Mesothelial cell of epicardium (in vitro differentiated cells): ENCODE data around the gene OR6S1. TPM values are rescaled to one million over a fixed set of nuclear protein-coding genes. Genes with fewer than 3 reads are reported as not detected.
A peak's percentile ranks its signal among the peaks of the same experiment; 100 is the strongest.
"Not testable (repeated sequence)": the region's sequence is repeated elsewhere in the genome, so short reads cannot be mapped to it uniquely, and the experiment has no call there.

Experiments used
- DNase-seq, 2 experiments: peaks; one replicate each; pipeline ENCODE4 v3.0.0; 2021; ENCODE audit warnings: low spot score in 2 of 2; ENCODE audit not compliant: unreplicated experiment in 2 of 2
- H3K27ac Mint-ChIP-seq: 2 replicates; pipeline ENCODE4 v1.8.0; 2021; ENCODE audit warnings: mixed read lengths
- H3K27me3 Mint-ChIP-seq: 2 replicates; pipeline ENCODE4 v1.8.0; 2021; ENCODE audit warnings: low read depth, mixed read lengths
- H3K36me3 Mint-ChIP-seq: 2 replicates; pipeline ENCODE4 v1.8.0; 2021; ENCODE audit warnings: mixed read lengths
- H3K4me1 Mint-ChIP-seq: 2 replicates; pipeline ENCODE4 v1.8.0; 2021; ENCODE audit warnings: mixed read lengths
- H3K4me3 Mint-ChIP-seq: 2 replicates; pipeline ENCODE4 v1.8.0; 2021; ENCODE audit warnings: mild to moderate bottlenecking, moderate library complexity, mixed read lengths
- H3K9me3 Mint-ChIP-seq: 2 replicates; pipeline ENCODE4 v1.8.0; 2021; ENCODE audit warnings: mixed read lengths
- total RNA-seq: library from RNA; stranded (reverse); gene quantifications from 3 replicates; pipeline ENCODE4 v1.2.1, GENCODE V29; 2021
- TF ChIP-seq, protein P1 (sequence below): fragments of 200-600 bp; sonication (generic); IDR thresholded peaks from one replicate; pipeline ENCODE4 v1.5.0; 2021; ENCODE audit warnings: antibody characterized with exemption; ENCODE audit not compliant: unreplicated experiment

OR6S1 gene
- total RNA-seq, 1 donor from 2014 or later: not detected

DNA sequence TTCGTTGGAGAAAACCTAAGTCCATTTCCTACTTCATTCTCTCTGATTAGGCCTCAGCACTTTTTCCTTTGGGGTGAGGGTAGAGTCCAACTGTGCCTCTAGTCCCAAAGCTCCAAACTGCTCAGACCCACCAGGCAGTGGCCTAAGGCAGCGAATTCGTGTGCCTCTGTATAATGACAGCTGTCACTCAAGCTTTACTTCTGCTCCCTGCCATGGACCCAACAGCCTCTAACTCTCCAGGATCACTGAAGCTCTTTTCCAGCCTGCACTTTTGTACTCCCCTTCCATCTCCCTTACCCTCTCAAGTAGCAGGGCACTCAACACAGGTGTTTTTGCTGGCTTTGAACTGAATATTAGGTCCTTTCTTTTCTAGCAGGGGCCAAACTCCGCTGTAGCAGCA lies 14.8 kb upstream of the OR6S1 start:
- Mint-ChIP-seq H3K9me3 (no peaks in the 10 kb centered on the region), H3K27me3 (peaks cover 99% of the 10 kb centered on the region), H3K27ac (no peak overlapping the region), H3K4me1 (peaks cover 10% of the 10 kb centered on the region), H3K4me3 (no peak overlapping the region), H3K36me3 (no peaks in the 10 kb centered on the region)
- TF ChIP-seq, protein P1, sequence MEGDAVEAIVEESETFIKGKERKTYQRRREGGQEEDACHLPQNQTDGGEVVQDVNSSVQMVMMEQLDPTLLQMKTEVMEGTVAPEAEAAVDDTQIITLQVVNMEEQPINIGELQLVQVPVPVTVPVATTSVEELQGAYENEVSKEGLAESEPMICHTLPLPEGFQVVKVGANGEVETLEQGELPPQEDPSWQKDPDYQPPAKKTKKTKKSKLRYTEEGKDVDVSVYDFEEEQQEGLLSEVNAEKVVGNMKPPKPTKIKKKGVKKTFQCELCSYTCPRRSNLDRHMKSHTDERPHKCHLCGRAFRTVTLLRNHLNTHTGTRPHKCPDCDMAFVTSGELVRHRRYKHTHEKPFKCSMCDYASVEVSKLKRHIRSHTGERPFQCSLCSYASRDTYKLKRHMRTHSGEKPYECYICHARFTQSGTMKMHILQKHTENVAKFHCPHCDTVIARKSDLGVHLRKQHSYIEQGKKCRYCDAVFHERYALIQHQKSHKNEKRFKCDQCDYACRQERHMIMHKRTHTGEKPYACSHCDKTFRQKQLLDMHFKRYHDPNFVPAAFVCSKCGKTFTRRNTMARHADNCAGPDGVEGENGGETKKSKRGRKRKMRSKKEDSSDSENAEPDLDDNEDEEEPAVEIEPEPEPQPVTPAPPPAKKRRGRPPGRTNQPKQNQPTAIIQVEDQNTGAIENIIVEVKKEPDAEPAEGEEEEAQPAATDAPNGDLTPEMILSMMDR: no peak
- DNase-seq: no peak

DNA sequence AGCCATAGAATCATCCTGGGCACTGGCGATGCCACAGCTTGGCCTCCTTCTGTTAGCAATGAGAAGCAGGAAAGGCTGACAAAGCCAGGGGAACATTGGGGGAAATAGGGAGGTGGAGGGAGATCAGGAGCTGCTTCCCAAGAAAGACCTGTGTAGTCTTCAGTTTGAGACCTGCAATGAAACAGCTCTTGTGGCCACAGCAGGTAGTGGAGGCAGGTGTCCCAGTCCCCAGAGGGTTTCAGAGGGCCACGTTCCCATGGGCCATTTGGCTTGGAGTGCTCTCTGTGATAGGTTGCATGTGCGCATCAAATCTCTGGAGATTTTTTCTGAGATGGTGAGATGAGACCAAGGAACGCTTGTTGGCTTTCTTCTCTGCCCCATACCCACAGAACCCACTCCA lies 14.4 kb upstream of the OR6S1 start:
- Mint-ChIP-seq H3K36me3 (no peaks in the 10 kb centered on the region), H3K4me3 (no peak overlapping the region), H3K4me1 (peaks cover 10% of the 10 kb centered on the region), H3K27me3 (peaks cover 98% of the 10 kb centered on the region), H3K9me3 (no peaks in the 10 kb centered on the region), H3K27ac (no peak overlapping the region)
- DNase-seq: no peak
- TF ChIP-seq, protein P1: no peak

DNA sequence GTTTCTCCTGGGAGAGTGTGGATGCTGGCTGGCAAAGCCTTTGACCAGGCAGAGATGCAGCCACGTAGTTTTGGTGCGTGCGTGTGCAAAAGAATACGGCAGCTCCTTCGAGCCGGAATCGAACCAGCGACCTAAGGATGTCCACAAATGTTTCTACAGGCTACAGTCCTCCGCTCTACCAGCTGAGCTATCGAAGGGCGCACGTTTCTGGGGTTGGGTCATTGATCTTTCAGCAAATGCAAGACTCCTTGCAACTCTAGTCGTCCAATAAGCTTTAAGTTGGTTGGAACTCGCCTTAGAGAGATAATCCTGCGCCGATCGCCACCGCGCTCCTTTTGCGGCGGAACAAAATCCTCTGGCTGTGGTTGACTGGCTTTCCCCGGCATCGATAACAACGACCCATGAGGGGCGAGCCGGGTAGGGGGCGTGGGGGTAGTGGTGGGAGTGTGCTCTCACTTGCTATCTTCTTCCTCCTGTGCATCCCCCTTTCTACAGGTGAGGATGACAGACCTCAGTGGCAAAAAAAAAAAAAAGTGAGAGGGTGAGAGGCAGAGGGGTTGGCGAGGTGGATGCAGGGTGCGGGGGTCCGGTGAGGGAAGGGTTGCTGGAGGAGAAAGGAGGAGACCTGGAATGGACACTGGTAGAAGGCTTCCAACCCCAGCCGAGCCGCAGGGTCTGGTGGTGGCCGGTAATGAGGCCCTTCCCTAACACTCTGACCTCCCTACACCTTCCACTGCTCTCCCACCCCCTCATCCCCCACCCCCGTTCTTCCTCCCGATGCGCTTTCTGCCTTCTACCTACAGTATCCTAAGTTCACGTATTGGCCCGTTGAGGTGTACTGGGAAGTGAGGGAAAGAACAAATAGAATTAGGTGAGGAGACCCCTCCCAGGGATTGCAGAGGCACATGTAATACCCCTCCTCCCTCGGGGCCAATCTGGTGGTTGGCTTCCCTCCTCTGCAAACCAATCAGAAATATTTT lies 11.8 kb upstream of the OR6S1 start:
- H3K4me3 Mint-ChIP-seq: peak overlapping the region; percentile 46
- H3K9me3 Mint-ChIP-seq: no peaks in the 10 kb centered on the region
- H3K4me1 Mint-ChIP-seq: peaks cover 10% of the 10 kb centered on the region
- TF ChIP-seq, protein P1: no peak
- no peak overlapping the region for H3K27ac Mint-ChIP-seq
- no peaks in the 10 kb centered on the region for H3K36me3 Mint-ChIP-seq
- peaks cover 84% of the 10 kb centered on the region for H3K27me3 Mint-ChIP-seq
- no peak for DNase-seq

DNA sequence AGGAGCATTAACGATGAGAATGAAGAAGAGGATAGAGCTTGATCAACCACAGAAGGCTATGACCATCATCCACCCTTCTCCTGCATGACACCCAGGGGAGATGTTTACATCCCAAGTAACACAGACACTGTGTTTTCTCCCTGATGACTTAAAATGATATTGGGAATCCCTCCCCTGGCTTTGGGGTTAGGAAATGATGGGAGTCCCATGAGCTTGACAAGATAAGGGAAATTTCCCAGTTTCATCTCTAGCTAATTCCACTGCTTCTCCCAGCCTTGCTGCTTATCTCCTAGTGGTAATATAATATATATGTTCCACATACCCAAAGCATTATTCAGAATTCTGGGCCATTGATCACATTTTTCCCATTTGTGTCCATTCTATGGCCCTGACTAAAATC lies 4.0 kb upstream of the OR6S1 start:
- H3K4me1 Mint-ChIP-seq: peaks cover 4% of the 10 kb centered on the region
- no peak for DNase-seq
- TF ChIP-seq, protein P1: no peak
- no peaks in the 10 kb centered on the region for H3K36me3 Mint-ChIP-seq
- no peaks in the 10 kb centered on the region for H3K9me3 Mint-ChIP-seq
- H3K27me3 Mint-ChIP-seq: peaks cover 62% of the 10 kb centered on the region
- no peak overlapping the region for H3K27ac Mint-ChIP-seq
- no peak overlapping the region for H3K4me3 Mint-ChIP-seq

DNA sequence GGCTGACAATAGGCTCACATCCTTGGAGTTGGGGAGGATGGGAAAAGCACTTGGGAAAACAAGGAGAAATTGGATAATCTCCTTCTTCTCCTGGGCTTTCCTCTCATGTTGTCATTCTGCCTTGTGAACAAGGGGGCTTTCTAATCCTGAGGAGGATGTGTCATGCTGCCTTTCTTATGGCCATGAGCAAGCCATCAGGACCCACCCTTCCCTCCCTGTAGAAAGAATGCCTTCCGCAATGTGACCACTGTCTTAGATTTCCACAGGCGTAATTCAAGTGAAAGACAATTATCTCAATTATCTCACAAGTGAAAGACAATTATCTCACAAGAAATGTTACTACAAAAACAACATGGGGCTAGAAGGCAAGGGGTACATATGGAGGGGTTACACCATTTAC lies 3.0 kb upstream of the OR6S1 start:
- no peak for DNase-seq
- Mint-ChIP-seq H3K27ac (no peak overlapping the region), H3K9me3 (no peaks in the 10 kb centered on the region), H3K27me3 (peaks cover 58% of the 10 kb centered on the region), H3K4me1 (peaks cover 4% of the 10 kb centered on the region), H3K4me3 (no peak overlapping the region), H3K36me3 (no peaks in the 10 kb centered on the region)
- TF ChIP-seq, protein P1: no peak

DNA sequence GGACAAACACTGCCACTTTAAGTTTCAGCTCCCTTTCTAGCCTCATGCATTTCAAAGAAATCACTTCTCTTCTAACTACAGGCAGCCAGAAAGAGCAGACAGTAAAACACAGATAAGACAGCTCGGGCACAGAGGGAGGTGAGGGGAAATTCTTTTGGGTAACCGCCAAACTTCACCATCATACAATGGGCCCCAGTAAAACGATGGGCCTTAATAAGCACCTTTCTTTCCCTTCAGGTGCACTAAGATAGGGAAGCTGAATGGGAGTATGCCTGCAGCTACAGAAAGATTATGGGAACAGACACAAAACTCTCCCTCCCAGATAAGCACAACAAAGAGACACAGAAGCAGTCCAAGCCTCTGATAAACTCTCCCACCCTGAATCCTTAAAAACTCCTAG lies 1.3 kb upstream of the OR6S1 start:
- not testable (repeated sequence) for DNase-seq, H3K4me1 Mint-ChIP-seq, H3K4me3 Mint-ChIP-seq, H3K27ac Mint-ChIP-seq, H3K9me3 Mint-ChIP-seq, H3K36me3 Mint-ChIP-seq
- peaks cover 59% of the 10 kb centered on the region for H3K27me3 Mint-ChIP-seq
